Adipocyte (in vitro differentiated cells): ENCODE results near the gene C14orf132.
"Not testable (repeated sequence)": the region's sequence is repeated elsewhere in the genome, so short reads cannot be mapped to it uniquely, and the experiment has no call there.

ENCODE experiments used
- DNase-seq: peaks from one replicate; pipeline ENCODE4 v3.0.0-alpha.2; 2015; ENCODE audit warnings: low read depth
- H3K27me3 ChIP-seq: replicated peaks from 2 replicates; pipeline ENCODE4 v1.7.0; 2013; ENCODE audit warnings: mild to moderate bottlenecking, low read length, moderate library complexity; ENCODE audit not compliant: control insufficient read depth, insufficient read depth
- H3K36me3 ChIP-seq: 2 replicates; pipeline ENCODE4 v1.7.0; 2013; ENCODE audit warnings: low read length, mild to moderate bottlenecking, moderate library complexity; ENCODE audit not compliant: control insufficient read depth, insufficient read depth, severe bottlenecking
- H3K4me1 ChIP-seq: 2 replicates; pipeline ENCODE4 v1.7.0; 2013; ENCODE audit warnings: mild to moderate bottlenecking, low read length, moderate library complexity; ENCODE audit not compliant: control insufficient read depth, insufficient read depth
- H3K4me3 ChIP-seq: 2 replicates; pipeline ENCODE4 v1.7.0; 2013; ENCODE audit warnings: mild to moderate bottlenecking, low read length, moderate library complexity
- H3K9ac ChIP-seq: 2 replicates; pipeline ENCODE4 v1.7.0; 2013; ENCODE audit warnings: mild to moderate bottlenecking, low read length, moderate library complexity
- H3K9me3 ChIP-seq: 2 replicates; pipeline ENCODE4 v1.7.0; 2013; ENCODE audit warnings: mild to moderate bottlenecking, low read length, moderate library complexity; ENCODE audit not compliant: control insufficient read depth

C14orf132 gene

DNA sequence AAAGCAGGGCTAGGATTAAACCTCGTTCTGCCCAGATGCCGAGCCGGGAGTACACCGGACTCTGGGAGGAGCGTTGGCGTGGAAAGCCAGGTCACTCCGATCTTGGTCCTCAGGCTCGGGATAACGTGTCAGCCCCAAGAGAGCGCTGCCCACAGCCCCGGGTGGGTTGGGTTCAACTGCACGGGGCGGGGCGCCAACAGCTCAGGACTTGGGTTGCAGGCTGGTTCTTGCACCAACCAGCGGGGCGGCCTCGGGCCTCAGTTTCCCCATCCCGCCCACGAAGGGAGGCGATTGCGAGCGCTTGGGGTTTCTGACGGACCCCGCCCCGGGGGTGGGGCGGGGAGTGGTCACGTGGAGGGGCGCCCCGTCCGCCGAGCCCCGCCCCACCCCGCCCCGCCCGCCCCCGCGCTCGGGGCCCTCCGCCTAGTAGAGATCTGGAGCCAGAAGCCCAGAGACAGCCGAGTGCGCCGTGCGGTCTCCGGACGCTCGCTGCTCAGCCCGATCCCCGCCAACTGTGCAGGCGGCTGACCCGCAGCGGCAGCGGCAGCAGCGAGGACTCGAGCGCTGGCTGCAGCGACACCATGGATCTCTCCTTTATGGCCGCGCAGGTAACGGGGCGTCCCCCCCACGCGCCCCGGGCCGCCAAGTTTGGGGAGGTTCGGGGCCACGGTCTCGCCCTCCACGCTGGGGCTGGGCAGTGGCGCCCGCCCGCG is at the start of gene C14orf132:
Gene C14orf132 (plus strand): TSS at position 443 of the 713 bp plus-strand sequence. CDS start 139 bp downstream, at position 582.
- DNase-seq: peak; percentile 87
- Histone ChIP-seq H3K9me3 (no peaks in the 10 kb centered on the region), H3K36me3 (no peaks in the 10 kb centered on the region), H3K27me3 (no peaks in the 10 kb centered on the region), H3K9ac (peak within 1 kb of the TSS; percentile 87), H3K4me3 (peak within 1 kb of the TSS; percentile 89), H3K4me1 (peaks cover 17% of the 10 kb centered on the region)

DNA sequence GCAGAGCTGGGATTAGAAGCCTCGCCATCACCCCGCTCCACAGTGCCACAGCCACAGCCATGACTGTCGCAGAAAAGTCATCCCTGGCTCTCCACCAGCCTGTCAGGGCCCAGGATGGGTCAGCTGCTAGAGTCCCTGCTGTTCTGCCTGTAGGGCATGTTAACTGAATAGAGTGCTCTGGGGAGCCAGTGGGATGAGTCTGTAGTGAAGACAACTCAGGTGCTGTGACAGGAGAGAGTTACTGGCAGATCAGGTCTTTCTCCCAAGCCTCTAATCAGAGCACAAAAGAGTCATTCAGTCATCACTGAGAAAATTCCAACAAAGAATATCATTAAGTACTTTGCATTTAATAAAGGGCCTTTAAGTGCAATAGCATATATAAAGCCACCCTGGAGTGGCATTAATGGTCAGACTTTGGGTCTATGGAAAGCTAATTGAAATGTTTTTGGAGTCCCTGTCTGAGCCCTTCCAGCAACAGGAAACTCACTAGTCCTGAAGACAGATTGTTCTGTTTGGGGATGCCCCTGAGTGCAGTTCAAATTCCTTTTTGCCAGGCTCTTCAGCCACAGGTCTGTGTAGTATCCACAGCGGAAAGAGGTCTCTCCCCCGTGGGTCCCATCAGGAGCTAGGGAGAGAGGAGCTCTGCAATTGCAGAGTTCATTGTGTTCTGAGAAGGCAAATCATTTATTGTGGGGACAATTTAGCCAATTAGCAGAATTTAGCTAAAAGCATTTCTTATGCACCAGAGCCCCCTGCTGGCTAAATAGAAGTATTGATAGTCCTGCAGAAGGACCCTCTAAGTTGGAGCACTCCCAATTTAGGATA is 45.2 kb upstream of the C14orf132 start:
- Histone ChIP-seq H3K36me3 (no peaks in the 10 kb centered on the region), H3K27me3 (peaks cover 53% of the 10 kb centered on the region), H3K4me3 (no peak overlapping the region), H3K9me3 (peaks cover 13% of the 10 kb centered on the region), H3K9ac (no peak overlapping the region), H3K4me1 (no peaks in the 10 kb centered on the region)
- peak; percentile 86 for DNase-seq

DNA sequence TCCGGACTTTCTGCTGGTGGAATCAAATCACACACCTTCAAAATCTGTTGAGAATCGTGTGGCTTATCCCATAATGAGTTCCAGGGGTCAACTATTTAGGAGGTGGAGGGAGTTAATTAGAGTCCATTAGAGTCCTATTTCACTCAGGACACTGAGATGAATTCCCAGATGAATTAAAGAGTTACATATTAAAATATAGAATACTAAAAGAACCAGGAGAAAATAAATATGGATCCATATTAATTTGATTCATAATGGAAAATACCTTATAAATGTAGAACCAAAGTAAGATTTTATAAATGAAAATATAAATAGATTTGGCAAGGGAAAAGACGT is 44.6 kb upstream of the C14orf132 start:
- H3K4me1 ChIP-seq: no peaks in the 10 kb centered on the region
- H3K27me3 ChIP-seq: peaks cover 56% of the 10 kb centered on the region
- DNase-seq: no peak
- H3K36me3 ChIP-seq: no peaks in the 10 kb centered on the region
- no peak overlapping the region for H3K4me3 ChIP-seq
- H3K9ac ChIP-seq: no peak overlapping the region
- H3K9me3 ChIP-seq: peaks cover 13% of the 10 kb centered on the region

DNA sequence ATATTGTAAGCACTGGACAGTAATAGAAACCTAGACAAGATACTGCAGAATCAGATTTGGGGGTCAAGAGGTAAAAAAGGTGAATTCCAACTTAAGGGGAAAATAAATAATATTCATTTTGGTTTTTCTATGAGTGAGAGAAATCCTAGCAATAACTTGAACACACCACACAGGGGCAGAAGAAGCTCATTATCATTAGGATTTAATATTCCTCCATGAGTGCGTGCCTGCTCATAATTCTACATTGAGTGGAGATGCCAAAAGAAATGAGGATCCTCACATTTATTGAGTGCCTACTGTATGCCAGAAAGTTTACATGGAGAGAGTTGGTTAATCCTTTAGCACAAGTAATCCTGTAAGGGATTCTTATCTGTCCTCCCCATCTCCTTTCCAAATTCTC is 40.5 kb upstream of the C14orf132 start:
- Histone ChIP-seq H3K4me3 (no peak overlapping the region), H3K36me3 (no peaks in the 10 kb centered on the region), H3K9ac (no peak overlapping the region), H3K9me3 (peaks cover 11% of the 10 kb centered on the region), H3K27me3 (peaks cover 47% of the 10 kb centered on the region), H3K4me1 (peaks cover 3% of the 10 kb centered on the region)
- DNase-seq: peak; percentile 79

DNA sequence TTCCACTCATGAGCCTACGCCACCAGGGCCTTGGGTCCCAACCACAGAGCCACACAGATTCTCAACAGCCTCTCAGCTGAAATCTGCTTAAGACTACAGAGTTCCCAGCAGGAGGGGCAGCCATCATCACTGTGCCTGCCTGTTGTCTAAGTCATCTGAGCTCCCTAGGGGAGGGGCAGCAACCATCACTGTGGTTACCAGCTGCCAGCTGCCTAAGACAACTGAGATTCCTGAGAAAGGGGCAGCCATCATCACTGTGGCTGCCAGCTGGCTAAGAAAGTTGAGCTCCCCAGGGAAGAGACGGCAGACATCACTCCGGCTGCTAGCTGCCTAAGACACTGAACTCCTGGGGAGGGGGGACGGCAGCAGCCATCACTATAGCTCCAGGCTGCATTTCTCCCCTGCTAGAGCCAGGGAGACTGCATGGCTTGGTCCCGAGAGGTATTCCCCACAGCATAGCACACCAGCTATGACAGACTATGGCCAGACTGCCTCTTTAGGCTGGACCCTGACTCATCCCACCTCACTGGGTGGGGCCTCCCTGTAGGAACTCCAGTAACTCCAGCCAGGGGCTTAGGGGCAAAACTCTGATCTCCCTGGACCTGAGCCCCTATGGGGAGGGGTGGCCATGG is 37.2 kb upstream of the C14orf132 start:
- H3K4me3 ChIP-seq: no peak overlapping the region
- peaks cover 36% of the 10 kb centered on the region for H3K27me3 ChIP-seq
- no peak overlapping the region for H3K9ac ChIP-seq
- H3K36me3 ChIP-seq: no peaks in the 10 kb centered on the region
- peak; percentile 18 for DNase-seq
- peaks cover 32% of the 10 kb centered on the region for H3K9me3 ChIP-seq
- peaks cover 3% of the 10 kb centered on the region for H3K4me1 ChIP-seq

DNA sequence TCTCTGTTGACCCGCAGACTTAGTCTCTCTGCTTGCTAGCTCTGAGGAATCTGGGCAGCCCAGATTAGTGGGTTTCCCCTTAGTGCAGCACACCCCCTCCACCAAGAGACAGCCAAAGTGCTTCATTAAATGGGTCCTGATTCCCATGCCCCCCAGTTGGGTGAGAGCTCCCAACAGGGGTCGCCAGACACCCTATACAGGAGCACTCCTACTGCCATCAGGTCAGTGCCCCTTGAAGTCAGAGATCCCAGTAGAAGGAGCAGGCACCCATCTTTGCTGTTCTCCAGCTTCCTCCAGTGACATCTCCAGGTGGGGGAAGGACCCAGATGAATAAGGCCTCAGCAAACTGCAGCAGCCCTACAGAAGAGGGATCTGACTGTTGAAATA is 36.7 kb upstream of the C14orf132 start:
- no peak overlapping the region for H3K4me3 ChIP-seq
- no peak overlapping the region for H3K9ac ChIP-seq
- peaks cover 36% of the 10 kb centered on the region for H3K9me3 ChIP-seq
- H3K4me1 ChIP-seq: peaks cover 3% of the 10 kb centered on the region
- H3K27me3 ChIP-seq: peaks cover 31% of the 10 kb centered on the region
- no peak for DNase-seq
- H3K36me3 ChIP-seq: no peaks in the 10 kb centered on the region

DNA sequence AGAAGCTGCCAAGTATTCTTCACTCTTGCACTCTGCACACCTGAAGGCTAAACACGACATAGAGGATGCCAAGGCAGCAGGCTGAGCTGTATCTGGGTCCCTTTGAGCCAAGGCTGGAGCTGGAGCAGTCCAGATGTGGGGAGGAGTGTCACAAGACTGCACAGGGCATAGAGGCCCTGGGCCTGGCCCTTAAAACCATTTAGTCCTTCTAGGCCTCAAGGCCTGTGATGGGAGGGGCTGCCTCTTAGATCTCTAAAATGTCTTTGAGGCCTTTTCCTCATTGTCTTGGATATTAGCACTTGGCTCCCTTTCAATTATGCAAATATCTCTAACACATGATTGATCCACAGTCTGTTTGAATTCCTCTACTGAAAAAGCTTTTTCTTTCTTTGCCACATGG is 28.0 kb upstream of the C14orf132 start:
- no peak overlapping the region for H3K9ac ChIP-seq
- H3K27me3 ChIP-seq: peaks cover 4% of the 10 kb centered on the region
- H3K4me1 ChIP-seq: no peaks in the 10 kb centered on the region
- H3K36me3 ChIP-seq: no peaks in the 10 kb centered on the region
- H3K4me3 ChIP-seq: no peak overlapping the region
- DNase-seq: no peak
- H3K9me3 ChIP-seq: peaks cover 17% of the 10 kb centered on the region

DNA sequence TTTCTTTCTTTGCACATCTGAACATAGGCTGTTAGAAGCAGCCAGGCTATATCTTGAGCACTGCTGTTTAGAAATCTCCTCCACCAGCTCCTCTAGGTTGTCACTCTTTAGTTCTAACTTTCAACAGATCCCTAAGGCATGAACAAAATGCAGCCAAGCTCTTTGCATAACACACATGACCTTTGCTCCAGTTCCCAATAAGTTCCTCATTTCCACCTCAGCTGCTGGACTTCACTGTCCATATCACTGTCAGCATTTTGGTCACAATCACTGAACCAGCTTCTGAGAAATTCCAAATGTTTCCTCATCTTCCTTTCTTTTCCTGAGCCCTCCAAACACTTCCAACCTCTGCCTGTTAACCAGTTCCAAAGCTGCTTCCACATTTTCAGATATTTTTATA is 27.6 kb upstream of the C14orf132 start:
- DNase-seq: no peak
- Histone ChIP-seq H3K9me3 (peaks cover 17% of the 10 kb centered on the region), H3K4me1 (no peaks in the 10 kb centered on the region), H3K4me3 (no peak overlapping the region), H3K36me3 (no peaks in the 10 kb centered on the region), H3K27me3 (peaks cover 4% of the 10 kb centered on the region), H3K9ac (no peak overlapping the region)

DNA sequence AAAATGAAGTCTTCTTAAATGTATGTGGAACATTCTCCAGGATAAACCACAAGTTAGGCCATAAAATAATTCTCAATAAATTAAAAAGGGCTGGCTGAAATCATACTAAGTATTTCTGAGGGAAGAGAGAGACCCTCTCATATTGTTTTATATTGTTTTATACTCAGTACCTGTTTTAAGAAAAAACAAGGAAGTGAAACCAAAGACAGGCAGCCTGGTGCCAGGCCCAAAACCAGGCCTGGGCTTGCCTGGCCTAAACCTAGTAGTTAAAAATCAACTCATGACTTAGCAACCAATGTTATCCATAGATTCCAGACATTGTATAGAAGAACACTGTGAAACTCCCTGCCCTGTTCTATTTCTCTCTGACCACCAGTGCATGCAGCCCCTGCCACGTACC is 26.4 kb upstream of the C14orf132 start:
- peaks cover 11% of the 10 kb centered on the region for H3K9me3 ChIP-seq
- not testable (repeated sequence) for H3K9ac ChIP-seq, H3K36me3 ChIP-seq, H3K4me3 ChIP-seq, H3K4me1 ChIP-seq, DNase-seq
- peaks cover 15% of the 10 kb centered on the region for H3K27me3 ChIP-seq

DNA sequence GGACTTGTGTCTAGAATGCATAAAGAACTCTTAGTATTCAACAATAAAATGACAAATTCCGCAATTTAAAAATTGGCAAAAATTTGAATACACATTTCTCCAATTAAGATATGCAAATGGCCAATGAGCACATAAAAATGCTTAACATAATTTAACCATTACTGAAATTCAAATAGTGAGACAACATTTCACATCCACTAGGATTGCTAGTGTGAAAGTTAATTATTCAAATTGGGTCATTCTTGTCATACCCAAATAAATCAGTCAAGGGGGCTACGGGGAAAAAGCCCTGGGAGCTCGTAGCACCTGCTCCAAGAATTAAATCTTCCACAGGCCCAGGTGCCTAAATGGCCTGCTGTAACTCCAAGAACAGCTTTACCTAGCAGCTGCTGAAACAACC is 25.0 kb upstream of the C14orf132 start:
- H3K9me3 ChIP-seq: peaks cover 11% of the 10 kb centered on the region
- no peak overlapping the region for H3K9ac ChIP-seq
- DNase-seq: no peak
- peaks cover 23% of the 10 kb centered on the region for H3K27me3 ChIP-seq
- no peaks in the 10 kb centered on the region for H3K36me3 ChIP-seq
- H3K4me1 ChIP-seq: no peaks in the 10 kb centered on the region
- H3K4me3 ChIP-seq: no peak overlapping the region

DNA sequence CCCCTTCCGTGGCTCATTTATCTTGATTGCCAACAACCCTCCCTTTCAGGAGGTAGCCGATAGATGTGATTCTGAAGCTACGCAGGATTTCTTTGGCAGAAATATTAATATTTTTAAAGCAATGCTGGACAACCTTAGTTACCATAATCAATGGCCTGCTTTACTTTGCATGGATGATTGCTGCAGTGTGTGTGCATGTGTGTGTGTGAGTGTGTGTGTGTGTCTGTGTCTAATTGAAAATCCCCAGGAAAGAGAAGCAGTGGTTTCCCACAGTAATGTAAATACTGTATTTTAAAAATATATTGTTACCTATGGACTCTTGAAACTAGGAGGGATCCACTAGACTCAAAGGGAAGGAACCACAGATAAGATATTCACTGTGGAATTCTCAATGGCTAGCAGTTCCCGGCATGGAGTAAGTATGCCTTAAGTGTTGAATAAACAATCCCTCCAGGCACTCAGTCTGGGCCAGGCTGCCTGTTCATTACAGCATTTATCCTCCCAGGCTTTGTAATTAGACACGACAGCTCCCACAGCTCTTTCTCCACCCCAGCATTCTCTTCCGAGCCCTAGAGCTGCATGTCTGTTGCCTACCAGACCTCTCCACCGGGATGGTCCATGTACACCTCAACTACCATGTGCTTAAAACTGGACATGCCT is 22.5 kb upstream of the C14orf132 start:
- peak; percentile 43 for DNase-seq
- H3K4me1 ChIP-seq: no peaks in the 10 kb centered on the region
- no peak overlapping the region for H3K4me3 ChIP-seq
- H3K27me3 ChIP-seq: peaks cover 43% of the 10 kb centered on the region
- H3K9me3 ChIP-seq: peaks cover 3% of the 10 kb centered on the region
- H3K9ac ChIP-seq: no peak overlapping the region
- no peaks in the 10 kb centered on the region for H3K36me3 ChIP-seq
